Muscle layer of colon (tissue), 2 donors: Measurements from ENCODE around the gene TRIM4.
"Not testable (repeated sequence)": the region's sequence is repeated elsewhere in the genome, so short reads cannot be mapped to it uniquely, and the experiment has no call there.

ENCODE experiments used
- H3K27ac ChIP-seq: one replicate; pipeline ENCODE4 v1.7.0; 2013; ENCODE audit warnings: low read depth, mild to moderate bottlenecking, low read length, moderate library complexity
- H3K27me3 ChIP-seq, 2 donors: one replicate each; pipeline ENCODE4 v1.7.0; 2013; ENCODE audit warnings: low read length in 2 of 2, mild to moderate bottlenecking in 2 of 2; ENCODE audit not compliant: insufficient read depth in 2 of 2, control insufficient read depth in 1 of 2
- H3K36me3 ChIP-seq: one replicate; pipeline ENCODE4 v1.7.0; 2013; ENCODE audit warnings: mild to moderate bottlenecking, low read length; ENCODE audit not compliant: insufficient read depth
- H3K4me1 ChIP-seq: one replicate; pipeline ENCODE4 v1.7.0; 2013; ENCODE audit warnings: mild to moderate bottlenecking, low read length; ENCODE audit not compliant: insufficient read depth
- H3K4me3 ChIP-seq, 2 donors: one replicate each; pipeline ENCODE4 v1.7.0; 2013; ENCODE audit warnings: low read length in 2 of 2, low read depth in 1 of 2, mild to moderate bottlenecking in 1 of 2, moderate library complexity in 1 of 2
- H3K9ac ChIP-seq: one replicate; pipeline ENCODE4 v1.7.0; 2013; ENCODE audit warnings: low read length
- H3K9me3 ChIP-seq: one replicate; pipeline ENCODE4 v1.7.0; 2013; ENCODE audit warnings: mild to moderate bottlenecking, low read length
- donor health status: abdominal sarcoma.
- donor health status: Adenocarcinoma of cecum.

Gene TRIM4

DNA sequence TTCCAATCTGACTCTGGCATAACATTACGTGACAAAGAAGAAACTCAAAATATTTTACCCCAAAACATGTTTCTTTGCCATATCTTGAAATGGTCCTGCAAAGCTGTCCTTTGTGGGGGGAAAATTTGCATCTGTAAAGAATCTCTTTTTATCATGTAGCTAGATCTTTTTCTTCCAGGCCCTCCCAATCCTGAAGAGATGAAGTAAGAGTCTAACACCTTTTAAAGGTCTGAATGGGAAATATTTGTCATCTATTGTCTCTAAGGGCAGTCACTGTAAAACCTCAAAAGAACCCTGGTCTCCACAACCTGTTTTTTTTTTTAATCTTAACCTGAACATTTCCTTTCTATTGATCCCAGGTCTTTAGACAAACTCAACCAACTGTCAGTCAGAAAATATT, 51.1 kb downstream of the TRIM4 start:
- Histone ChIP-seq H3K27ac (no peak overlapping the region), H3K36me3 (no peaks in the 10 kb centered on the region), H3K4me3 (no peak overlapping the region), H3K4me1 (no peaks in the 10 kb centered on the region), H3K9me3 (no peaks in the 10 kb centered on the region), H3K27me3 (no peaks in the 10 kb centered on the region), H3K9ac (no peak overlapping the region)

DNA sequence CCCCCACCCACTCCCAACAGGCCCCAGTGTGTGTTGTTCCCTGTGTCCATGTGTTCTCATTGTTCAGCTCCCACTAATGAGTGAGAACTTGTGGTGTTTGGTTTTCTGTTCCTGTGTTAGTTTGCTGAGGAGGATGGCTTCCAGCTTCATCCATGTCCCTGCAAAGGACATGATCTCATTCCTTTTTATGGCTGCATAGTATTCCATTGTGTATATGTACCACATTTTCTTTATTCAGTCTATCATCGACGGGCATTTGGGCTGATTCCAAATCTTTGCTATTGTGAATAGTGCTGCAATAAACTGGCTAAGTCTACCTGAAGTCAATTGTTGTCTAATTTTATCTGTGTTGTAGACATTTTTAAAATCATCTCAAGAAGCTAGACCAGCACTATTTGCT, 51.9 kb downstream of the TRIM4 start:
- H3K27ac ChIP-seq, H3K4me1 ChIP-seq, H3K9ac ChIP-seq: not testable (repeated sequence)

GRCh38 chr7:99863847-99864440, 55.4 kb downstream of the TRIM4 start:
- no peak overlapping the region for H3K9ac ChIP-seq
- no peak overlapping the region for H3K27ac ChIP-seq
- no peaks in the 10 kb centered on the region for H3K4me1 ChIP-seq
- H3K9me3 ChIP-seq = no peaks in the 10 kb centered on the region
- no peaks in the 10 kb centered on the region for H3K36me3 ChIP-seq
- no peaks in the 10 kb centered on the region for H3K27me3 ChIP-seq
- H3K4me3 ChIP-seq = no peak overlapping the region

More for the DNA sequence above, 51.9 kb downstream of the TRIM4 start:
- H3K9me3 ChIP-seq, H3K27me3 ChIP-seq, H3K36me3 ChIP-seq, H3K4me3 ChIP-seq: not testable (repeated sequence)

DNA sequence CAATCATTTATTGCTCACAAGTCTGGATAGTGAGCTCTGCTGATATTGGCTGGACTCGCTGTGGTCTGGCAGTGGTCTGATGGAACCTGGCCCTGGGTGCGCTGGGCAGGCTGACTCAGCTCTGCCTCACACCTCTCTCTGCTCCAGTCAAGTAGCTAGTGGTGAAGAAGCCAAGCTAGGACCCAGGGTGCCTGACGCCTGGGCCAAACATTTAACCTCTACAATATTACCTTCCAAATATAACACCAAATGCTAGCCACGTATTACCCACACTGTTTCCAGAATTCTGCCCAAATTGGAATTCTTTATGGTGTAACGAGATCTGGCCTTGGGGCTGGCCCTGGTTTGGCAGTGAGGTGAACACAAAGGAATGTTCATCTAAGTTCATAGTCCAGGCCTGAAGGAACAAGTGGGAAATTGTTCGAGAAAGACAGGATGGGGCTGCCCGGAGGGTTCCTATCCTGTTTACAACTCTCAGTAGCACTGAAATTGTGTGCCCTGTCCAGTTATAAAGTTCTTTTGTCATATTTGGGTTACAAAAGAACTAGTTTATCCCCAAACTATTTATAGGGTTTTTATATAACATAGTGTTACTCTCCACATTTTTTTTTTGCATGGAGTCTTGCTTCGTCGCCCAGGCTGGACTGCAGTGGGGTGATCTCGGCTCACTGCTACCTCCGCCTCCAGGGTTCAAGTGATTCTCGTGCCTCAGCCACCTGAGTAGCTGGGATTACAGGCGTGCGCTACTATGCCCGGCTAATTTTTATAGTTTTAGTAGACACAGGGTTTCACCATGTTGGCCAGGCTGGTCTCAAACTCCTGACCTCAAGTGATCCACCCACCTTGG, 58.8 kb downstream of the TRIM4 start:
- no peaks in the 10 kb centered on the region for H3K4me1 ChIP-seq
- H3K9ac ChIP-seq = no peak overlapping the region
- no peaks in the 10 kb centered on the region for H3K27me3 ChIP-seq
- H3K4me3 ChIP-seq = no peak overlapping the region
- H3K9me3 ChIP-seq = no peaks in the 10 kb centered on the region
- no peak overlapping the region for H3K27ac ChIP-seq
- H3K36me3 ChIP-seq = no peaks in the 10 kb centered on the region

- H3K27me3 ChIP-seq = no peaks in the 10 kb centered on the region
- H3K9me3 ChIP-seq = no peaks in the 10 kb centered on the region
- no peaks in the 10 kb centered on the region for H3K36me3 ChIP-seq
- no peak overlapping the region for H3K9ac ChIP-seq
- H3K4me3 ChIP-seq = no peak overlapping the region
- no peaks in the 10 kb centered on the region for H3K4me1 ChIP-seq
- no peak overlapping the region for H3K27ac ChIP-seq
Measured at GRCh38 chr7:99855236-99855635, 64.1 kb downstream of the TRIM4 start.

GRCh38 chr7:99848420-99849216, 70.7 kb downstream of the TRIM4 start:
- Histone ChIP-seq H3K9ac (no peak overlapping the region), H3K4me3 (no peak overlapping the region), H3K36me3 (no peaks in the 10 kb centered on the region), H3K9me3 (no peaks in the 10 kb centered on the region), H3K27me3 (no peaks in the 10 kb centered on the region), H3K4me1 (no peaks in the 10 kb centered on the region), H3K27ac (no peak overlapping the region)

DNA sequence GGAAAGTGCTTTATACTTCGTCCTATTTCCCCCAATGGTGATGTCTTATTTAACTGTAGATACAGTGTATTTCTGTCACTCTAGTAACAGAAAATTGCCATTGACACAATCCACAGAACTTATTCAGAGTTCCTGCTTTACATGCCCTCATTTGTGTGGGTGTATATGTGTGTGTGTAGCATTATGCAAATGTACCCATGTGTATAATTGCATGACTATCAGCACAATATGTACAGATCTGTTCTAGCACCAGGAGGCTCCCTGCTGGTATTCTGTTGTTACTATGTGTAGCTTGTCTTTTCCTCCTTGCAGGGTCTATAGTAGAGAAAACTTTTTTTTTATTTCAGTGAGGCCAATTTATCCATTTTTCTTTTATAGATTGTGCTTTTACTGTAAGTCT, 75.0 kb downstream of the TRIM4 start:
- no peaks in the 10 kb centered on the region for H3K36me3 ChIP-seq
- no peak overlapping the region for H3K9ac ChIP-seq
- H3K4me3 ChIP-seq = no peak overlapping the region
- no peak overlapping the region for H3K27ac ChIP-seq
- H3K4me1 ChIP-seq = no peaks in the 10 kb centered on the region
- no peaks in the 10 kb centered on the region for H3K27me3 ChIP-seq
- no peaks in the 10 kb centered on the region for H3K9me3 ChIP-seq

- Histone ChIP-seq H3K36me3 (no peaks in the 10 kb centered on the region), H3K4me1 (no peaks in the 10 kb centered on the region), H3K27ac (no peak overlapping the region), H3K27me3 (no peaks in the 10 kb centered on the region), H3K4me3 (no peak overlapping the region), H3K9me3 (no peaks in the 10 kb centered on the region), H3K9ac (no peak overlapping the region)
Measured at GRCh38 chr7:99843808-99844207, 75.5 kb downstream of the TRIM4 start.

GRCh38 chr7:99842926-99843325, 76.4 kb downstream of the TRIM4 start:
- no peaks in the 10 kb centered on the region for H3K9me3 ChIP-seq
- no peak overlapping the region for H3K4me3 ChIP-seq
- no peak overlapping the region for H3K27ac ChIP-seq
- H3K9ac ChIP-seq = no peak overlapping the region
- no peaks in the 10 kb centered on the region for H3K4me1 ChIP-seq
- H3K27me3 ChIP-seq = no peaks in the 10 kb centered on the region
- no peaks in the 10 kb centered on the region for H3K36me3 ChIP-seq
